ENCODE results near the gene KCNT1.

The KCNT1 gene

GRCh38 chr9:135699440-135699839, 2.5 kb upstream of the KCNT1 start, which contains the start of gene SOHLH1:
Gene SOHLH1, minus strand, starts transcription at chr9:135699481. Its CDS starts 14 bp downstream, at chr9:135699467.
- DNase-seq (ENCODE audit: low read depth in 2 of 2), result no peak

DNA sequence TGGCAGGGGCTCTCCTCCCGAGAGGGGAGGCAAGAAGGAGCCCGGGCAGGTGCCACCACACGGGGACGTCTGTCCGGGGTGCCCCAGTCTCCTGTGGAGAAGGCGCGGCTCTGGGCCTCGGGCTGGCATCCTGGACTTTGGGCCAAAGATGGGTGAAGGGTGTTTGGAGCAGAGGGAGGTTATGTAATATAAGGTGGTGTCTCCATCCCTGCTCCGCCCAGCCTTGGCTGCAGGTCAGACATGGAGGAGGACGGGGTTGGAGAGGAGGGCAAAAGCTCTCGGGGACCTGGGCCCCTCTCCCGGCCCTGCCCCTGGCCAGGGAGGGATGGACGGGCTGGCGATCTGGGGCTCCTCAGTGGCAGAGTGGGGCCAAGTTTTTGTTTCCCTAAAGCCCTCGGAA, 1.5 kb upstream of the KCNT1 start:
- DNase-seq (ENCODE audit: low read depth in 2 of 2), result no peak

DNA sequence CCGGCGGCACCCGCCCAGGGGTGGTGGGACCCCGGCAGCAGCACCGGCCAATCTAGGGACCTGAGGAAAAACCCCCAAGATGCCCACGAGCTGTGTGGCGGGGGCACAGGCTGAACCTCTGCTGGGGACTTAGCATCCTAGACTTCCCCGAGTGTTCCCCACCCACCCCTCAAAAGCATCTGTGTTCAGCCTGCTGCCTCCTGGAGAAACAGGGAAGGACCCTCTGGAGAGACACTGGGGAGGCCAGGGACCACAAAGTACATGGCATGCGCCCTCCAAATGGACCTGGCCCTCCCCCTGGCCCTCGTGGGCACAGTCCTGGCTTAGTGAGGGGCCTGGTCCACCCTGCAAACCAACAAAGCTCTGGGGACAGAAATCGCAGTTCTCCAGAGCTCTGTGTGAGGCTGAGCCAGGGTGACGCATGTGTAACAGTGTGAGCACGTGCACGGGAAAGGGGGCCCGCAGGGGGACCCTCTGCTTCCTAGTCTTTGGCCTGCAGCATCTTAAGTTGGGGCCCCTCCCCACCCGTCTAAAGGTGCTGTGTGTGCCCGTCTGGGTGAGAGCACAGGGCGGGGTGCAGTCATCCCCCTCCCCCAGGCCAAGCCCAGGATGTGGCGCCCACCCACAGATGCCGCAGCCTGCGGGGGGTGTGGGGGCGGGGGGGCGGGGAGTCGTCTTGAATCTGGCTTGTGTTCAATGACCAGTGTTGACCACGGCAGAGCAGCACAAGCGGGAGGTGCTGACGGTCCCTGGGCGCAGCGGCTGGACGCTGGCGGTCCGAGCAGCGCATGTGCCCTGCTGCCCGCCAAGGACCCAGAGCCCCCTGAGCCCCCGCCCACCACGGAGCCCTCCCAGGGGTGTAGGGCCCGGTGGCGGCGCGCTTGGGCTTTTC, 672 bp upstream of the KCNT1 start:
- no peak for DNase-seq (ENCODE audit: low read depth in 2 of 2)

GRCh38 chr9:135703726-135704125, 1.7 kb downstream of the KCNT1 start:
- no peak for DNase-seq (ENCODE audit: low read depth in 2 of 2)

DNA sequence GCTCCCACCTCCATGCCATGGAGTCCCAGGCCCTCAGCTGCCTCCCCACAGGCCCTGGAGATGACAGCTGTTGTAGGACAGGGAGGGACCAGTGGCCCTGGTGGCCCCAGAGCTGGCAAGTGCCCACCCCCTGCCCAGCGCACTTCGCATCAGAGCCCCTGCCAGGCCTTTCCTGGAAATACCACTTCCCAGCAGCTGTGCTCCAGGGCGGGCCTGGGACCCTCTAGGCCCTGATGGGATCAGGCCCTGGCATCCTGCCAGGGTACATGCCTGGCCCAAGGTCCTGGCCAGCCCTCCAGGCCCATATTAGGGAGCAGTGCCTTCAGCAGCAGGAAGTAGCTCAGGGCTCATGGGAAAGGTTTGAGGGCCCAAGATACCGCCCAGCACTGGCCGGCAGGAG, 2.5 kb downstream of the KCNT1 start:
- DNase-seq (ENCODE audit: low read depth in 2 of 2), result no peak

GRCh38 chr9:135705376-135705775, 3.4 kb downstream of the KCNT1 start:
- no peak for DNase-seq (ENCODE audit: low read depth in 2 of 2)

DNA sequence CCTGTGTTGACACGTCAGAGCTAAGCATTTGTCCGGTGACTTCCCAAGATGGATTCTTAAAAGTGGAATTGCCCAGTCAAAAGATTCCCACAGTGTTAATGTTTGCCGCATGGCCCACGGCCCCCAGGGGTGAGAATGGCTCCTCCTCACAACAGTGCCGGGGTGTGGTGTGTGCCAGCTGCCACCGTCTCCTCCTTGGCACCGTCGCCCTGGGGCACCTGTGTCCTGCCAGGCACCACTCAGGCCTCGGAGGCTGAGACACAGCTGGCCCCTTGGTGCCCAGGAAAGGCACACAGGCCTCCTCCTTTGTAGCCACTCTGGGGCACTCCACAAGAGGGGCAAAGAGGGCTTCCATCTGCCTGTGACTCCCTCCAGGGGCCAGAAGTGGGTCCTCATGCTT, 4.3 kb downstream of the KCNT1 start:
- DNase-seq (ENCODE audit: low read depth in 2 of 2), result no peak

DNA sequence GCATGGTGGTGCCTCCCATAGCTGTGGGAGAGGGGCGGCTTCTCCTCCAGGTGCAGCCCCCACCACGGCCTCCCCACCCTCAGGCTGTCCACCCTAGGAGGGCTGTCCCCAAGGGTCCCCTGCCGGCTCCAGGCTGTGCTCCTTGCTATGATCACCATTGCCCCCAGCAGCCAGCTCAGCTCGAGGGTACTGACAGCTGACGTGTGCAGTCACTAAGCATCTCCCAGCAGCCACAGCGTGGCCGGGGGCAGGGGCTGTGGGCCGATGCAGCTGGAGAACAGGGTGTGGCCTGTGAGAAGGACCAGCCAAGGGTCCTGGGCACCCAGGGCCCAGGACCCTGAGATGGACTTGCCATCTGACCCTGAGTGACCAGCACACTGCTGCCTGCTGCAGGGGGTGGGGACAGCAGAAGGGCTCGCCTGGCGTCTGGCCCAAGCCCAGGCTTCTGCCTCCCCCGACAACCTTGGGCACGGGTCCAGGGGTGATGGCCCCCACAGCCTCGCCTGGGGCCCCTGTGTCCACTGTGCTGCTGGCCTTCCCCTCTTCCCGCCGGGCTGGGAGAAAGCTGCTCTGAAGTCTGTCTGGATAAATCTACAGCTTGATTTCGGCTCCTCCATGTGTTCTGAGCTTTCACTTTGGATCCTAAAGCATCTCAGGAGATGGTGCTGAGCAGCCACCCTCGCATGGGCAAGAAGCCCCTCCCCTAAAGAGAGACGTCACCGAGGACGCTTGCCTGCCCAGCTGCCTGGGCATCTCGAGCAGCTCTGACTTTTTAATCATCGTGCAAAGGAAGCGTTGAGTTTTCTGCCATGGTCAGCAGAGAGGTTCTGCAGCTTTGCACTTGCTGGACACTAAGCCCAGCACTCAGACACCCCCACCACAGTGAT, 5.5 kb downstream of the KCNT1 start:
- DNase-seq (ENCODE audit: low read depth in 2 of 2), result no peak

DNA sequence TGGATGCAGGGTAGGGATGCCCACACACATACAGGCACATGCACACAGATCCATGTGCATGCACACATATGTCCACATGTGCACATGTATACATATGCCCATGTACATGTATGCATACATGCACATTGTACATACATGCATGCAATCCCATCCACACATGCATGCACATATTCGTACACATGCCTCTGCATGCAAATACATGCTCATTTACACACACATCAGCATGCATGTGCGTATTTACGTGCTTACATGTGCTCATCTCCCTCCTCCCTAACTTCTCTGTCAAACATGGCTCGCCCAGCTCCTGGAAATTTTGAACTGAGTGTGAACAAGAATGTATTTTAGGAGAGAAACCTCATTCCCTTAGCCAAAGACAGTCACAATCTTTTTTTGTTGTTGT, 6.2 kb downstream of the KCNT1 start:
- DNase-seq (ENCODE audit: low read depth in 2 of 2), result no peak

DNA sequence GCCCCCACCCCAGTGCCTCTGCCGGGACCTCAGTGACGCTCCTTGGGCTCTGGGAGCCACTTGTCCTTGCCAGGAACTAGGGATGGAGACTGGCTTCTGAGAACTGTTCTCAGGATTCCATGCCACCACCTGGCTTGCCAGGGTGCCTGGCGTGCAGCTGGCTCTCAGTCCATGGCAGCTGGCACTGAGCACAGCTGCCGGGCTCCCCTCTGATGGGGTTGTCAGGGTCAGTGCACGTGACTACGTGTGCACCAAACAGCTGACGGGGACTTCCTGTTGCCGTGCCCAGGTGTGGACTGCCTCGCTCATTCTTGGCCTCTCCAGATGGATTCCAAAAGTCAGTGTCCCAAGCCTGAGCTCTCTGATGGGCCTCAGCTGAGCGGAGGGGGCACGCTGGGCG, 9.4 kb downstream of the KCNT1 start:
- DNase-seq (ENCODE audit: low read depth in 2 of 2), result no peak

- no peak for DNase-seq (ENCODE audit: low read depth in 2 of 2)
Observed at GRCh38 chr9:135711881-135712280, 9.9 kb downstream of the KCNT1 start.

DNA sequence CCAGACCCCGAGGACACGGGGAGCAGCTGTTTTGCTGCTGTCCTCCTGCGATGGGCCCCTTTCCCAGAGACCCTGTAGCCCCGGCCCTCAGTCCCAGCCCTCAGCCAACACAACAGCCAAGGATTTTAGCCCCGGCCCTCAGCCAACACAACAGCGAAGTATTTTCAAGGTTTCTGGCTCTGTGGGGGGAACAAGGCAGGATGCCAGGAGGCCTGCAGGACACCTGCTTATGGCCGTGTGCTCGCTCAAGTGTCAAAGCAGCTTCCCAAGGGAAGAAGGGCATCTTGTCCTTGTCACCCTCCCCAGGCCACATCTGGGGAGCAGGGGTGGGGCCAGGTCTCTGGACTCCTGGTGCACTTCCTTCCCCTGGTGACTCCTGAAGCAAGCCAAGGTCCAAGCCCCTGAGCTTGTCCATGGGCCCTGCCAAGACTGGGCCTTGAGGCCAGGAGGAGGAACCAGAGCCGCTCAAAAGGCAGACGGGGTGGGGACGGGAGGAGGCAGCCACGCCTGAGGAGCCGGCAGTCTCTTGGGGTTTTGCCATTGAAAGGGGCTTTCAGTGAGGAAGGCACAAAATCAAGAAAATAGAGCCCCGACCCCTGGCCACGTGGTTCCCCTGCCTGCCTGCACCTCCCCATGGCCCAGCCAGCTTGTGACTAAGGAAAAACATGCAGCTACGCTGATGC, 10.8 kb downstream of the KCNT1 start:
- no peak for DNase-seq (ENCODE audit: low read depth in 2 of 2)

DNA sequence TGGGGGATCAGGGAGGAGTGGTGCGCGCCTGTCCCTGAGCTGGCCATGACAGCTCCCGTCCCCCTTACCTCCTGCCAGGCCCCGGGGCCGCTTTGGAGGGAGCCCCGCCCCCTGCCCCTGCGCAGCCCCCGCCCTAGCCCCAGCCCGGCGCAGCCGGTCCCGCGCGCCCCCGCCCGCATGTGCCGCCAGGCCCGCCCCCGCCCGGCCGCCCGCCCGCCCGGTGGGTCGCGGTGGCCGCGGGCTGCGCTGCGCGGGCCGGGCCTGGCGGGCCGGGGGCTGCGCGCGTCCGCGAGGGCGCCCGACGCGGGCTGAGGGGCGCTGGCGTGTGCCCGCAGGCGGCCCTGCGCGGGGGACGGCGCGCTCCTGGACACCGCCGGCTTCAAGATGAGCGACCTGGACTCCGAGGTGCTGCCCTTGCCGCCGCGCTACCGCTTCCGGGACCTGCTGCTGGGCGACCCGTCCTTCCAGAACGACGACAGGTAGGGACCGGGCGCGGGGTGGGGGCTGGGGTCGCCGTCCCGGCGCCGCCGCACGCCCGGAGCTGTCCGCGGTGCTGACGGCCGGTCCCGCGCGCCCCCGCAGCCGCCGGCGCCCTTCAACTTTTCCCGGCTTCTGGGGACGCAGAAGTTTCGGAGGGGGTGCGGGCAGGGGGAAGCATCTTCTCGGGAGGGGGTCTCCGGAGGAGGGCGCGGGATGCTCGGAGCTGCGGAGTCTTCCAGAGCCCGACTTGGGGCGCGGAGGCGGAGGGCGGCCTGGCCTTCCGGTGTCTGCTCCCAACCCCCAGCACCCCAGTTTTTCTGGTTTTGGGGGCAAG, 12.5 kb downstream of the KCNT1 start:
- no peak for DNase-seq (ENCODE audit: low read depth in 2 of 2)

DNA sequence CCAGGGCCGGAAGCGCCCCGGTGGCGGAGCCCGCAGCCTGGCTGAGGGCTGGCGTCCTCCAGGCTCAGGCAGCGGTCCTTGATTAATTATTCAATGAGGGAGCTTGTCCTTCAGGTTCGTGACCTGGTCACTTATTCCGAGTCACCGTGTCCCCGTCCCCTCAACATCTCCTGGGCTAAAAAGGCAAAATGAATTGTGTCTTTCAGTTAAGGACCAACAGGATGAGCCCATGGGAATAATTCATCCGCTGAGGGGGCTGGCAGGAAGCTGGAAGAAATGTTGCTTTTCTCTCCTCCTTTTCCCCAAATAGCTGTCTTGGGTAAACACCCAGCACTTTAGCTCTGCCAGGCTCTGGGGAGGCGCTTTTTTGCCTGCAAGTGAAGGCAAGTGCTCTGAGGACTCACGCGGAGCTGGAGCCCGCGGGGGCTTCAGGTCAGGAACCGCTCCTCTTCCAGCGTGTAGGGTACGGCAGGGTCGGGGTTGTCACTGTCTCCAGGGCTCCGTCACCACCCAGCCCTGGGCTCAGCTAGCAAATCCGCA, 13.1 kb downstream of the KCNT1 start:
- no peak for DNase-seq (ENCODE audit: low read depth in 2 of 2)

DNA sequence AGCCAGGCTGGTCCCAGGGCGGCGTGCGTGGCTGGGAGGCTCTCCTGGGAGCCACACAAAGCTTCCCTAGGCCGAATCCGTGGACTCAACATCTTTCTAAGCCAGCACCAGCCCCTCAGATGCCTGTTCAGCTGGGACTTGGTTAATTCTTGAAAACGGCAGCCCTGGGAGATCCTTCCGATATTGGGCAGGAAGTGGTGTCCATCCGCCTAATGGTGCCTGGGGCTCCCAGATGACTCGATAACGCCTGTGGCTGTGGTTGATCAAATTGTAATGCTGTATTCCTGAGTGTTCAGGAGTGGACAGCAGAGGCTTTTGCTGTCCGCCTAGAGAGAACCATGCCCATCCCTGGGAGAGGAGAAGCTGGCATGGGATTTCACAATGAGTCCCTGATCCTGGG, 14.1 kb downstream of the KCNT1 start:
- DNase-seq (ENCODE audit: low read depth in 2 of 2), result no peak

GRCh38 chr9:135717410-135717809, 15.4 kb downstream of the KCNT1 start:
- no peak for DNase-seq (ENCODE audit: low read depth in 2 of 2)

DNA sequence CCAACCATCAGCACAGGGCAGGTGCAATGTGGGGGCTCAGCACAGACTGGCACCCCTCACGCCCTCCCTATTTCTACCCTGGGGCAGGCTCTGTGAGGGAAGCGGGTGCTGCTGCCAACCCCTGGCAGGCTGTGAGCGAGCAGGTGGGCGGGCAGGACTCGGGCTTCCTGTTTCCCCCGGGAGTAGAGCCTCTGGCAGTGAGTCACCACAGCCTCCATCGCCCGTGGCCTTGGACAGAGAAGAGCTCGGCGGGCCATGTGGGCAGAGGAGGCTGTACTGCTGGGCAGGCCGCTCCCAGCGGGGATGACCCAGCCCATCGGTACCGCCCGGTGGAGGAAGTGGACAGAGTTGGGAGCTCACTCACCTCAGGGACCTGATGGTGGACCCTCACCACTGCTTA, 16.6 kb downstream of the KCNT1 start:
- no peak for DNase-seq (ENCODE audit: low read depth in 2 of 2)

GRCh38 chr9:135719472-135719871, 17.5 kb downstream of the KCNT1 start:
- DNase-seq (ENCODE audit: low read depth in 2 of 2), result no peak

DNA sequence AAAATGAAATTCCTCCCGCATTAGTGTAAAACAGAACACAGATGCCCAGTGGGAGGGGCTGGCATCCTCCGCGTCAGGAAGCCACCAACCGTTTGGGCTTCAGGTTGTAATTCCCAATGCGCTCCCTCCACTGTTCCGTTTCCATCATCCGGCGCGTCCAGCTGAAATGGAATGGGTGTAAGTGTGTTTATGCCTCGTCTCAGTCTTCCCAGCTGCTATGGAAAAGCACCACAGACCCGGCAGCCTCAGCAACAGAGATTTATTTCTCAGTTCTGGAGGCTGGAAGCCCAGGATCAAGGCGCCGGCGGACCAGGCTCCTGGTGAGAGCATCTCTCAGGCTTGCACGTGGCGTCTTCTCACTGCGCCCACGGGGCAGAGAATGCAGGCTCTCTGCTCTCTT, 20.4 kb downstream of the KCNT1 start:
- DNase-seq (ENCODE audit: low read depth in 2 of 2), result no peak

- no peak for DNase-seq (ENCODE audit: low read depth in 2 of 2)
Observed at GRCh38 chr9:135724186-135724787, 22.3 kb downstream of the KCNT1 start.
